Measurements from ENCODE around the gene CNTN1. TPM values are rescaled to one million over a fixed set of nuclear protein-coding genes. Genes with fewer than 3 reads are reported as not detected.

CNTN1 gene
- total RNA-seq, 1 donor from 2014 or later, result 2.3 TPM

- no peak for TF ChIP-seq CTCF (conservative IDR thresholded peaks at IDR 0.05; ENCODE audit: low read depth, low read length)
- no peak for DNase-seq (ENCODE audit: low read depth)
- no peak overlapping the region for H3K4me3 ChIP-seq (ENCODE audit: low read depth, low read length)
These were observed 44.6 kb upstream of the CNTN1 start for GRCh38 chr12:40647651-40648050.

GRCh38 chr12:40648519-40648918 lies 43.7 kb upstream of the CNTN1 start:
- no peak overlapping the region for H3K4me3 ChIP-seq (ENCODE audit: low read depth, low read length)
- DNase-seq (ENCODE audit: low read depth), result no peak
- no peak for TF ChIP-seq CTCF (conservative IDR thresholded peaks at IDR 0.05; ENCODE audit: low read depth, low read length)

- no peak for DNase-seq (ENCODE audit: low read depth)
- no peak overlapping the region for H3K4me3 ChIP-seq (ENCODE audit: low read depth, low read length)
- TF ChIP-seq CTCF (conservative IDR thresholded peaks at IDR 0.05; ENCODE audit: low read depth, low read length), result no peak
These were observed 42.1 kb upstream of the CNTN1 start for GRCh38 chr12:40650038-40650704.

- no peak overlapping the region for H3K4me3 ChIP-seq (ENCODE audit: low read depth, low read length)
- TF ChIP-seq CTCF (conservative IDR thresholded peaks at IDR 0.05; ENCODE audit: low read depth, low read length), result no peak
- DNase-seq (ENCODE audit: low read depth), result no peak
These were observed 36.8 kb upstream of the CNTN1 start for GRCh38 chr12:40655451-40655850.

GRCh38 chr12:40662366-40662765 lies 29.9 kb upstream of the CNTN1 start:
- H3K4me3 ChIP-seq (ENCODE audit: low read depth, low read length), result no peak overlapping the region
- DNase-seq (ENCODE audit: low read depth), result no peak
- no peak for TF ChIP-seq CTCF (conservative IDR thresholded peaks at IDR 0.05; ENCODE audit: low read depth, low read length)

GRCh38 chr12:40663781-40664180 lies 28.5 kb upstream of the CNTN1 start:
- DNase-seq (ENCODE audit: low read depth), result no peak
- H3K4me3 ChIP-seq (ENCODE audit: low read depth, low read length), result no peak overlapping the region
- TF ChIP-seq CTCF (conservative IDR thresholded peaks at IDR 0.05; ENCODE audit: low read depth, low read length), result no peak

GRCh38 chr12:40668099-40668529 lies 24.1 kb upstream of the CNTN1 start:
- TF ChIP-seq CTCF (conservative IDR thresholded peaks at IDR 0.05; ENCODE audit: low read depth, low read length), result no peak
- no peak overlapping the region for H3K4me3 ChIP-seq (ENCODE audit: low read depth, low read length)
- no peak for DNase-seq (ENCODE audit: low read depth)
